Loucy (cell line): ENCODE measurements around the gene SORCS2.

Experiments used
- H2AFZ ChIP-seq: fragments of 200-600 bp; sonication (generic); 2 replicates; pipeline ENCODE4 v1.6.0; 2016; ENCODE audit warnings: antibody characterized with exemption, mild to moderate bottlenecking, low read length, moderate library complexity
- H3F3A ChIP-seq: fragments of 200-600 bp; 2 replicates; pipeline ENCODE4 v1.6.0; 2016; ENCODE audit warnings: antibody characterized with exemption, low read depth, mild to moderate bottlenecking
- H3K27me3 ChIP-seq: fragments of 200-600 bp; sonication (generic); 2 replicates; pipeline ENCODE4 v1.6.1; 2014; ENCODE audit warnings: low read length, mild to moderate bottlenecking; ENCODE audit not compliant: insufficient read depth, poor library complexity, severe bottlenecking
- H3K36me3 ChIP-seq: fragments of 200-600 bp; sonication (generic); 2 replicates; pipeline ENCODE4 v1.6.1; 2016; ENCODE audit warnings: low read length; ENCODE audit not compliant: insufficient read depth
- H3K4me1 ChIP-seq: fragments of 200-600 bp; sonication (generic); 2 replicates; pipeline ENCODE4 v1.5.1; 2014; ENCODE audit warnings: low read length, mild to moderate bottlenecking; ENCODE audit not compliant: insufficient read depth, poor library complexity, severe bottlenecking
- H3K4me2 ChIP-seq: fragments of 200-600 bp; sonication (generic); 2 replicates; pipeline ENCODE4 v1.6.0; 2014; ENCODE audit warnings: antibody characterized with exemption, low read length, low read depth, mild to moderate bottlenecking; ENCODE audit not compliant: poor library complexity, severe bottlenecking
- H3K4me3 ChIP-seq: fragments of 200-600 bp; sonication (generic); 2 replicates; pipeline ENCODE4 v1.5.1; 2014; ENCODE audit warnings: low read length, mild to moderate bottlenecking, mixed read lengths; ENCODE audit not compliant: poor library complexity, severe bottlenecking
- H3K79me2 ChIP-seq: fragments of 200-600 bp; sonication (generic); 2 replicates; pipeline ENCODE4 v1.6.1; 2014; ENCODE audit warnings: low read length; ENCODE audit not compliant: insufficient read depth
- H3K9ac ChIP-seq: fragments of 200-600 bp; sonication (generic); 2 replicates; pipeline ENCODE4 v1.6.0; 2014; ENCODE audit warnings: mild to moderate bottlenecking, low read depth, low read length, moderate library complexity; ENCODE audit not compliant: poor library complexity, severe bottlenecking
- H3K9me2 ChIP-seq: fragments of 200-600 bp; sonication (generic); replicated peaks from 2 replicates; pipeline ENCODE4 v1.6.1; 2016; ENCODE audit warnings: low read depth, low read length, mixed read lengths
- H3K9me3 ChIP-seq: fragments of 200-600 bp; sonication (generic); 2 replicates; pipeline ENCODE4 v1.6.1; 2014; ENCODE audit warnings: mild to moderate bottlenecking, antibody characterized with exemption, low read length, low read depth; ENCODE audit not compliant: insufficient read depth
- H4K20me1 ChIP-seq: fragments of 200-600 bp; sonication (generic); 2 replicates; pipeline ENCODE4 v1.6.0; 2014; ENCODE audit warnings: antibody characterized with exemption, low read length, mild to moderate bottlenecking; ENCODE audit not compliant: insufficient read depth, poor library complexity, severe bottlenecking
- EZH2phosphoT487 ChIP-seq: fragments of 200-600 bp; IDR thresholded peaks from 2 replicates; pipeline ENCODE4 v1.6.1; 2018; ENCODE audit warnings: antibody characterized with exemption, mild to moderate bottlenecking, moderate library complexity, borderline replicate concordance
- TF ChIP-seq, protein P1 (sequence below): fragments of 200-600 bp; sonication (generic); conservative IDR thresholded peaks from 2 replicates; pipeline ENCODE4 v1.5.1; 2014; ENCODE audit warnings: mild to moderate bottlenecking, antibody characterized with exemption, low read length

The SORCS2 gene

GRCh38 chr4:7155590-7156071 lies 36.7 kb upstream of the SORCS2 start:
- no peaks in the 10 kb centered on the region for H3K79me2 ChIP-seq
- no peak overlapping the region for H3K4me2 ChIP-seq
- H3K27me3 ChIP-seq: no peaks in the 10 kb centered on the region
- no peaks in the 10 kb centered on the region for H4K20me1 ChIP-seq
- no peaks in the 10 kb centered on the region for H3K36me3 ChIP-seq
- peaks cover 3% of the 10 kb centered on the region; the same call in 1 of the 2 replicates for H3K9me3 ChIP-seq
- H3K4me3 ChIP-seq: no peak overlapping the region
- no peak overlapping the region for H2AFZ ChIP-seq
- no peak overlapping the region for H3K9ac ChIP-seq
- no peaks in the 10 kb centered on the region for H3K4me1 ChIP-seq
- no peaks in the 10 kb centered on the region for H3K9me2 ChIP-seq
- no peak for TF ChIP-seq EZH2phosphoT487
- TF ChIP-seq, protein P1, sequence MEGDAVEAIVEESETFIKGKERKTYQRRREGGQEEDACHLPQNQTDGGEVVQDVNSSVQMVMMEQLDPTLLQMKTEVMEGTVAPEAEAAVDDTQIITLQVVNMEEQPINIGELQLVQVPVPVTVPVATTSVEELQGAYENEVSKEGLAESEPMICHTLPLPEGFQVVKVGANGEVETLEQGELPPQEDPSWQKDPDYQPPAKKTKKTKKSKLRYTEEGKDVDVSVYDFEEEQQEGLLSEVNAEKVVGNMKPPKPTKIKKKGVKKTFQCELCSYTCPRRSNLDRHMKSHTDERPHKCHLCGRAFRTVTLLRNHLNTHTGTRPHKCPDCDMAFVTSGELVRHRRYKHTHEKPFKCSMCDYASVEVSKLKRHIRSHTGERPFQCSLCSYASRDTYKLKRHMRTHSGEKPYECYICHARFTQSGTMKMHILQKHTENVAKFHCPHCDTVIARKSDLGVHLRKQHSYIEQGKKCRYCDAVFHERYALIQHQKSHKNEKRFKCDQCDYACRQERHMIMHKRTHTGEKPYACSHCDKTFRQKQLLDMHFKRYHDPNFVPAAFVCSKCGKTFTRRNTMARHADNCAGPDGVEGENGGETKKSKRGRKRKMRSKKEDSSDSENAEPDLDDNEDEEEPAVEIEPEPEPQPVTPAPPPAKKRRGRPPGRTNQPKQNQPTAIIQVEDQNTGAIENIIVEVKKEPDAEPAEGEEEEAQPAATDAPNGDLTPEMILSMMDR: no peak
- H3F3A ChIP-seq: no peaks in the 10 kb centered on the region

- no peaks in the 10 kb centered on the region for H3K36me3 ChIP-seq
- H3K79me2 ChIP-seq: no peaks in the 10 kb centered on the region
- H3K27me3 ChIP-seq: no peaks in the 10 kb centered on the region
- peaks cover 3% of the 10 kb centered on the region; the same call in 1 of the 2 replicates for H3K9me3 ChIP-seq
- no peaks in the 10 kb centered on the region for H3K4me1 ChIP-seq
- H2AFZ ChIP-seq: no peak overlapping the region
- no peaks in the 10 kb centered on the region for H4K20me1 ChIP-seq
- TF ChIP-seq, protein P1: no peak
- no peak for TF ChIP-seq EZH2phosphoT487
- no peaks in the 10 kb centered on the region for H3K9me2 ChIP-seq
- no peaks in the 10 kb centered on the region for H3F3A ChIP-seq
- no peak overlapping the region for H3K9ac ChIP-seq
- H3K4me2 ChIP-seq: no peak overlapping the region
- H3K4me3 ChIP-seq: no peak overlapping the region
Measured at GRCh38 chr4:7156328-7156727, 36.0 kb upstream of the SORCS2 start.

DNA sequence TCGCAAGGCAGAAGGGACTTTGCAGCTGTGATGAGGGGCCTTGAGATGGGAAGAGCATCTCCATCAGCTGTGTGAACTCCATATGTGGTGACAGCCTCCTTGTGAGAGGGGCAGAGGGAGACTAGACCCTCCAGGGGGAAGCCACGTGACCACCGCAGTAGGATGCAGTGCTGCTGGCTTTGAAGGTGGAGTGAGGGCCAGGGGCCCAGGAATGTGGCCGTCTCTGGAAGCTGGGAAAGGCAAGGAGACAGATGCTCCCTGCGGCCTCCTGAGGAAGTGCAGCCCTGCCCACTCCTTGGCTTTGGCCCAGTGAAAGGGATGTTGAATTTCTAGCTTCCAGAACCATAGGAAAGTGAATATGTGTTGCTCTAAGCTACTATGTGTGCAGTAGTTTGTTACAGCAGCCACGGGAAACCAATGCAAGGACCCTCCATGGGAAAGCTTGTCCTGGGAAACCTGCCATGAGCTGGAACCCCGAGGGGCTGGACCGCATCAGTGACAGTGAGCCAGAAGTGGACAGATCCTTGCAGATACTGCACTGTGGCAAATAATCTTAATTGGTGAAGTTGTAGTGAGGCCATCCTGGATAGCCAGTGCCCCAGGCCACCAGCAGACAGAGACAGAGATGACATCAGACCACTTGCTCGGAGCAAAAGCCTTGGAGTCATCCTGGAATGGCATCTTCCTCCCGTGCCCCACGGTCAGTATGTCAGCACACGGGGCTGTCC lies 35.4 kb upstream of the SORCS2 start:
- no peak overlapping the region for H3K4me3 ChIP-seq
- H3F3A ChIP-seq: no peaks in the 10 kb centered on the region
- H2AFZ ChIP-seq: no peak overlapping the region
- no peak overlapping the region for H3K4me2 ChIP-seq
- H3K36me3 ChIP-seq: no peaks in the 10 kb centered on the region
- no peak overlapping the region for H3K9ac ChIP-seq
- TF ChIP-seq EZH2phosphoT487: no peak
- TF ChIP-seq, protein P1: no peak
- no peaks in the 10 kb centered on the region for H3K4me1 ChIP-seq
- peaks cover 3% of the 10 kb centered on the region; the same call in 1 of the 2 replicates for H3K9me3 ChIP-seq
- H3K27me3 ChIP-seq: no peaks in the 10 kb centered on the region
- H4K20me1 ChIP-seq: no peaks in the 10 kb centered on the region
- H3K9me2 ChIP-seq: no peaks in the 10 kb centered on the region
- H3K79me2 ChIP-seq: no peaks in the 10 kb centered on the region
